SK-N-MC (cell line): Measurements from ENCODE around the gene TEX11.

Source experiments
- EZH2 ChIP-seq: fragments of 200-600 bp; sonication (generic); IDR thresholded peaks from one replicate; pipeline ENCODE4 v1.6.1; 2017; ENCODE audit warnings: antibody characterized with exemption
- POLR2AphosphoS5 ChIP-seq: IDR thresholded peaks from 2 replicates; pipeline ENCODE4 v1.6.1; 2012; ENCODE audit warnings: mild to moderate bottlenecking, low read depth, low read length, borderline replicate concordance

DNA sequence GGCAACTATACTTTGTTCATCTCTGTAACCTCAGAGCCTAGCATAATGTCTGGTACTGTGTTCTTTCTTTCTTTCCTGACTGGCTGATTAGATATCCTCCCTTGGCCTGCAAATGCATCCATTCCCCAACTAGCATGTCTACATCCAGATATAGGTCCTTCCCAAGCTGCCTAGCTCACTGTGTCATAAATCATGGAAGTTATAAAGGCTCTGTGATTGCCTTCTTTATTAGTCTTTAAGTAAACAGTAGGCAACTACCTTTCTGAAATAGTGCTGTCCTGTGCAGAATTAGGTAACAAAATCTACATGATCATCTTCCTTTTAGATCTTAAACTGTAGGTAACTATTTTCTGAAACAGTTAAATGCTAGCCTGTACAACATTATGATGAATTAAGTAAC is 239.4 kb downstream of the TEX11 start:
- TF ChIP-seq POLR2AphosphoS5, result no peak
- TF ChIP-seq EZH2, result no peak
